ENCODE measurements around the gene SPACA5. TPM values are rescaled to one million over a fixed set of nuclear protein-coding genes. Genes with fewer than 3 reads are reported as not detected.
"Not testable (repeated sequence)": the region's sequence is repeated elsewhere in the genome, so short reads cannot be mapped to it uniquely, and the experiment has no call there.

SPACA5 gene
- polyA plus RNA-seq (ENCODE audit: insufficient read length), result not detected

DNA sequence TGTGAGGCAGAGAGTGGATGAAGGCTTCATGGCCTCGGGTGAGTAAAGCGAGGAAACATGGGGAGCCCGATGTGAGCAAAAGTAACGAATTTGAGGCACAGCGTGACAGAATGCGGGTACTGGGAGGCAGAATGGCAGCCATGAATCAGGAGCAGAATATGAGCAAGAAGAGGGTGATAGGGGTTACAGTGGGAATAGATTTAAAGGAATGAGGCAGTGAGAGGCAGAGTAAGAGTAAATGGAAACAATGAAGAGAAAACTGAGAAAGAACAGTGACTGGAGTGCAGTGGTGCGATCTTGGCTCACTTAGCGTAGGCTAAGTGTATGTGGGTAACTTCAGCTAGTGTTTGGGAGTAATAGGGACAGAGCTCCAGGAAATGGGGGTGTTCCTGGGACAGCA, at the start of gene SPACA5:
TSS of gene SPACA5 (plus strand) at position 301 of the 400 bp plus-strand sequence. CDS start 815 bp downstream, outside the sequence.
- not testable (repeated sequence) for DNase-seq

DNA sequence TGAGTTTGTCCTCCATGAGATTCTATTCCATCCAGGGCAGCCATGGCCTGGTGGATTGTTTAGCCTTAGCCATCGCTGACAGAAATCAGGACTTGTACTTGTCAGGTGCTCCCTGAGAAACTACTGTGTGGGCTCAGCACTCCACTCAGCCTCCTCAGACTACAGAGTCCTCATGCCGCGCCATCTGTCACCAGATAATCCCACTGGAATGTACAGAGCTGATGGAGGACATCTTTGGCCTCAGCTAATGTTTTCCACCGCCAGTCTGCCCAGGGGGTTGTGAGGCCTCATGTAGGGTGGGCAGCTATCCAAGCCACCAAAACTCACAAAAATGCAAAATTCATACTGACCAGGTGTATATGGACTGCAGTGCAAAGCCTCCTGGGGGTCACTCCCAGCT, 48.6 kb upstream of the SPACA5 start:
- DNase-seq, result not testable (repeated sequence)

DNA sequence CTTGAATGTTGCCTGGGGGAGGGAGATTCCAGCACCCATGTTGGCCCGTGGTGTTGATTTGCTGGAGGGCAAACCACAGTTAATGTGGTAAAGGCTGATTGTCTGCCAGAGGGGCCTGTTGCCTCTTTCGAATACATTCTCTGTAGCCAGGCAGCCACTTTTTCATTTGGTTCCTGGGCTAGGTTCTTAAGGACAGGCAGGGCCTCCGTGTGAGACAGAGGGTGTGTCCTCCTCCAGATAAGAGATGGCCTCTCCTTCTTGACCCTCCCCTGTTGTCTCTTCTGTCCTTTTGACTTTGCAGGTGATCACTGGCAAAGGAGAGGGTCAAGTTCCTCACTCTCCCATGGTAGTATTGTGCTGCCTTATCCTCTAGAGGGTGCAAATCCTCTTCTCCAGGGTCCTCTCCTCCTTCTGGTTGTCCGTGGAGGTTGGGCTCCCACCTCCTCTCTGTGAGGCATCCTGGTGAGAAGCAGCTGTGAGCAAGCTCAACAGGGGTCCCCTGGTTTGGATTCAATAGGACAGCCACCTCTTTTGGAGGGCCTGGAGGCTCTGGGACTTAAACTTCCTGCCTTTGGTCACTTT, 47.9 kb upstream of the SPACA5 start:
- no peak for DNase-seq

DNA sequence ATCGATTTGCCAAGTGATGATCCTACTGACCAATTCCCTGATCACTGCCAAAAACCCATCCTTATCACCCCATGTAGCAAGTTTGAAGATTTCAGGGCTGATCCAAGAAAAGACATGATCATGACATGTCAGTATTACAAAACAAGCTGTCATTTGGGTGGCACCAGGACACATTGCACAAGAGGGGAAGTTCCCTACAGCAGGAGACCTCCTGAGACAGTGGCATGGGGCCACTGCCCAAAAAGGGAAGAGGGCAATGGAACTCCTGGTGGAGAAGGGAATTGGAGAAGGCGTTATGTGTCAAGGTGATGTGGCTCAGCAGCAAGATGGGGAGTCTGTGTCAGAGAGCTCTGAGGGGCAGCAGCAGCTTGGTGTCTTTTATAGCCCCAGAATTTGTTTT, 46.4 kb upstream of the SPACA5 start:
- no peak for DNase-seq

DNA sequence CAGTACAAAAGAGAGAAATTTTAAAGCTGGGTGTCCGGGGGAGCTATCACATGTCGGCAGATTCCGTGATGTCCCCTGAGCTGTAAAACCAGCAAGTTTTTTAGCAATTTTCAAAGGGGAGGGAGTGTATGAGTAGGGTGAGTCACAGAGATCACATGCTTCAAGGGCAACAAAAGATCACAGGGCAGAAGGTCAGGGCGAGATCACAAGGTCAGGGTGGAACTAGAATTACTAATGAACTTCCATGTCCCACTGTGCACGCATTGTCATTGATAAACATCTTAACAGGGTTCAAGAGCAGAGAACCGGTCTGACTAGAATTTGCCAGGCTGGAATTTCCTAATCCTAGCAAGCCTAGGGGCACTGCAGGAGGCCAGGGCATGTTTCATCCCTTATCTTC, 45.0 kb upstream of the SPACA5 start:
- not testable (repeated sequence) for DNase-seq

DNA sequence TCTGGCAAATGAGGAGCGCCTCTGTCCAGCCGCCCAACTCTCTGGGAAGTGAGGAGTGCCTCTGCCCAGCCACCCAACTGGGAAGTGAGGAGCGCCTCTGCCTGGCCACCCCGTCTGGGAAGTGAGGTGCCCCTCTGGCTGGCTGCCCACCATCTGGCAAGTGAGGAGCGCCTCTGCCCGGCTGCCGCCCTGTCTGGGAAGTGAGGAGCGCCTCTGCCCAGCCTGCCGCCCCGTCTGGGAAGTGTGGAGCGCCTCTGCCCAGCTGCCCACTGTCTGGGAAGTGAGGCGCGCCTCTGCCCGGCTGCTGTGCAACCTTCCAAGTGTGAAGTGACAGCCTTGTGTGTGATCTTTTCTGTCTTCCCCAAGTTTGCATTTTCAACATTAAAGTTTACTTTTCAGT, 41.3 kb upstream of the SPACA5 start:
- DNase-seq, result not testable (repeated sequence)

DNA sequence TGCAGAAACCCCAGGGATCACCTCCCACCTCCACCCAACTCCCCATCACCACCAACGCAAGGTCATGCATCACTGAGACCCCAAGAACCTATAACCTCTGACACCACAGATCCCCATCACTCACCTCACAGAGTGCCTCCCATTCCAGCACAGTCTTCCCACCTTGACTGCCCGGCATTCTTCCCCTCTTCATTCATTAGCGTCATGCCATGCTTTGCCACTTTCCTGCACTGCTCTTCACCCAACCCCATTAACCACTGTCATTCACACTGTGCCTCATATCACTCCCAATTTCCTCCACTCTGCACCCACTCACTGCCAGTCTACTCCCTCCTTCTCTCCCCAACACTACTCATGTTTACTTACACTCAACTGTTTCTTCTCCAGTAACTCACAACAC, 33.6 kb upstream of the SPACA5 start:
- no peak for DNase-seq

DNA sequence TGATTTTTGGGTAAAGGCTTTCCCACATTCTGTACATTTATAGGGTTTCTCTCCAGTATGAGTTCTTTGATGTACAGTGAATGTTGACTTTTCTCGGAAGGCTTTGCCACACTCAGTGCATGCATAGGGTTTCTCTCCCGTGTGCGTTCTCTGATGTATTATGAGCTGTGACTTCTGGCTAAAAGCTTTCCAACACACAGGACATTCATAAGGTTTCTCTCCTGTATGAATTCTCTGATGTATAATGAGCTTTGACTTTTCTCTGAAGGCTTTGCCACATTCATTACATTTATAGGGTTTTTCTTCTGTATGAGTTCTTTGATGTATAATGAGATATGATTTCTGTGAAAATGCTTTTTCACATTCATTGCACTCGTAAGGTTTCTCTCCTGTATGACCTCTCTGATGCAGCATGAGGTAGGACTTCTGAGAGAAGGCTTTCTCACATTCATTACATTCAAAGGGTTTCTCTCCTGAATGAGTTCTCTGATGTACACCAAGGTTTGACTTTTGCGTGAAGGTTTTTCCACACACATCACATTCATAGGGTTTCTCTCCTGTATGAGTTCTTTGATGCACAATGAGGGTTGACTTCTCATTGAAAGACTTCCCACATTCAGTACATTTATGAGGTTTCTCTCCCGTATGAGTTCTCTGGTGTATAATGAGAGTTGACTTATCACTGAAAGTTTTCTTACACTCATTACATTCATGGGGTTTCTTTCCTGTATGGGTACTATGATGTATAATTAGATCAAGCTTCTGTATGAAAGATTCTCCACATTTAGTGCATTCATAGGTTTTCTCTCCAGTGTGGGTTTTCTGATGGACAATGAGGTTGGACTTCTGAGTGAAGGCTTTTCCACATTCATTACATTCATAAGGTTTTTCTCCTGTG, 30.3 kb upstream of the SPACA5 start:
- no peak for DNase-seq

DNA sequence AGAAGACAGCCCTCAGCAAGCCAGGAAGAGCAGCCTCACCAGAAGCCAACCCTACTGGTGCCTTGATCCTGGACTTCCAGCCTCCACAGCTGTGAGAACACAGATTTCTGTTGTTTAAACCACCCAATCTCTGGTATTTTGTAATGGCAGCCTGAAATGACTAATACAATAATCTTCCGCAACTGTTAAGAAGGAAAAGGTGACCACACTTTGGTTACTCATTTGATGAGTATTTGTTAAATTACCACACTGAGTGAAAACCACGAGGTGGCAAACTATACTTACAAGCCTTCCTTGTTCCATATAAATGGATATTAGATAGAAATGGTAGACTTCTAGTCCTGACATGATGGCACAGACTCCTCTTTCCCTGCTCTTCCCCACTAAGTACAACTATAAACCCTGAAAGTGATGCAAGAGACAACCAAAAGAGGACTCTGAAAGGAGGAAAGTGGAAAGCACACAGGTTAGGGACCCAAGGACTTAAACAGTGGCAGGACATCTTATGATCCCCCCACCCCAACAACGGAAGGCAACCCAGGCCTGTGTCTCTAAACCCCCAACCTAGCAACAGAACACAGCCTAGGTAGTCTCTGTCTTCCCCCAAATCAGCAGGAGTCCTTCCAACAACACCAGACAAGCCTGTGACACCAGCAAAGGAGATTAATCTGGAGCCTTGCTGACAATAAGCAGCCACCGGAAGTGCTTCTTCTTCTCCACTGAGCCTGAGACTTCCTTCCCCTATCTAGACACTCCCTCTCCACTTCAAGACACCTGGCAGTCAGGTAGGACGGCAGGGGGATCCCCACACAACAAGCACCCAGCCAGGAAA, 15.3 kb upstream of the SPACA5 start:
- DNase-seq, result no peak

DNA sequence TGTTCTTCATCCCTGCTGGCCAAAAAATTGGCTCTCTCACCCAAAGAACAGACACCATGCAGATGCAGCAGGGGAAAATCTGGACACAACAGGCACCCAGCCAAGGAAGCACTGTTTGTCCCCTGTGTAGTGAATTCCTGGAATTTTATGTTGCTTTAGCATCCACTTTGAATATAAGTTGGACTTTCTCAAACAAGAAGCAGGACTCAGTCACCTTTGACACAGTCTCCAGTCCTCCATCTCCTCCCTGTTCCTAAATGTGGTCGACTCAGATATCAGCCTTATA, 14.8 kb upstream of the SPACA5 start:
- DNase-seq, result peak; percentile 2

DNA sequence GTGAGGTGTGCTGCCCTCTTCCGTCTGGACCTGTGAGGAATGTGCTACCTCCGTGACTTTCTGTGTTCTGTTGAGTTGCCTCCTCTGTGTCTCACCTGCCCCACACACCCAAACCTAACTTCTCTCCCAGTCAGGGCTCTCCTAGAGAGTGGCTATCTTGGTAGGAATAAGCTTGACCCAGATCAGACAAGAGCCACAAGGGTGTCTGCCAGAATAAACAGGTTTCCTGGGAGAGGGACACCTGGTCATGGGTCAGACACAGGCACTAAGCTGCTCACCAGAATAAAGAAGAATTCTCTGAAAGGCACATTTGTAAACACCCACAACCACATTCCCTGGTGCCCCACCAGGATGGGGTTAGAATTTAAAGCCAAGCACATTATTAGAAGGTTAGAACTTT, 14.1 kb upstream of the SPACA5 start:
- no peak for DNase-seq

DNA sequence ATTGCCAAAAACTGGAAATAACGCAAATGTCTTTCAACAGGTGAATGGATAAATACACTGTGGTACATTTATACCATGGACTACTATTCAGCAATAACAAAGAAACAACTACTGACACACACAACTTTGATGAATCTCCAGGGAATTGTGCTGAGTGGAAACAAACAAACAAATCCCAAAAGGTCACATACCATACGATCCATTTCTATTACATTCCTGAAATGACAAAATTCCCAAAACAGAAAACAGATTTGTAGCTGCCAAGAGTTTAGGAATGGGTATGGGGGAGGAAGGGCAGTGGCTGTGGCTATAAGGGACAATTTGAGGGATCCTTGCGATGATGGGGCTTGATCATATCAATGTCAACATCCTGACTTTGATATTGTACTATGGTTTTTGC, 5.5 kb upstream of the SPACA5 start:
- no peak for DNase-seq

DNA sequence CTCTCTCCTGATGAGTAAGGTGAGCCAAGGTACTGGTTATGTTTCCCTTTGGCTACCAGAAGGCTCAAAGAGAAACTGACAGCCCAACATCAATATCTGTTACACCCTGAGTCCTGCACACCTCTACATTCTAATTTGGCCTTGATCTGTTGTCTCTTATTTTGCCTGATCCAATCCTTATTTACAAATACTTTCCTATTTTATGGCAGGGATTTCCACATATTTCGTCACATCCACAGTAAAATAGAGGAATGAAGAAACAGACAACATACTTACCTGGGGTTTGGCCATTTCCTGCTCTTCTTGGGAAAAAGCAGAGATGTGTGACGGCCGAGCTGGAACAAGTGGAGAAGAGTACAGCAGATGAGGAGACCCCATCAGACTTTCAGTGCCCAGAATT, 4.5 kb upstream of the SPACA5 start:
- no peak for DNase-seq

DNA sequence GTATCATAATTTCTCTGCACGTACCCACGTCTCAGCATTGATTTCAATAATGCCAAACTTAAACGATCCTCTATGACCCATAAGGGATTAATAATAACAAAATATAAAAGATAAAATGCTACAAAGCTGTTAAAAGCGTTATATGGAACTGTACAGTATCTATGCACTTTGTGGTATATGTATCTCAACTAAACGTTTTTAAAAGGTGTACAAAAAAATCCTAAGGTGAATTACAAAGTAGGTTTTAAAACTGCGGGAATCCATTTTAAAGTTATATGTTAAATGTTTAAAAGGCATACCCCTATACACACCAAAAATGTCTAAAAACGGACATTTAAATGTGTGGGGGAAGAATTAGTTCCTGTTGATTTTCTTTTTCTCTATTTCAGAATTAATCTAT, 3.9 kb upstream of the SPACA5 start:
- DNase-seq, result no peak

DNA sequence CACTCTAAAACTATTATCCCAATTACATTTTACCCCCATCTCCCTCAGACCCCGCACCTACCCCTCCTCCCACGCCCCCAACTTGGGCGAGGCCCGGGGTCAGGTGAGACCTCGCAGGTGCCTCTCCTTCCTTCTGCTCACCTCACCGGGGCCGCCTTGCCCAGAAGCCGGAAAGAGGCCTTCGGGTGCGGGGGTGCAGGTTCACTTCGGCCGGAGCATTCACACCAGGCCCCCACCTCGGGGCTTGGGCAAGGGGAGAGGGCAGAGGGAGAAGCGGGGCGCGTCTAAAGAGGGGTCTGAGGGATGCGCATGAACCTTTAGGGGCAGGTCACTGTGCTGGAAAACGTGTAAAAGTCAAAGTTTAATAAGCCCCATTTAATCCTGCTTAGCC, 3.4 kb upstream of the SPACA5 start:
- no peak for DNase-seq

DNA sequence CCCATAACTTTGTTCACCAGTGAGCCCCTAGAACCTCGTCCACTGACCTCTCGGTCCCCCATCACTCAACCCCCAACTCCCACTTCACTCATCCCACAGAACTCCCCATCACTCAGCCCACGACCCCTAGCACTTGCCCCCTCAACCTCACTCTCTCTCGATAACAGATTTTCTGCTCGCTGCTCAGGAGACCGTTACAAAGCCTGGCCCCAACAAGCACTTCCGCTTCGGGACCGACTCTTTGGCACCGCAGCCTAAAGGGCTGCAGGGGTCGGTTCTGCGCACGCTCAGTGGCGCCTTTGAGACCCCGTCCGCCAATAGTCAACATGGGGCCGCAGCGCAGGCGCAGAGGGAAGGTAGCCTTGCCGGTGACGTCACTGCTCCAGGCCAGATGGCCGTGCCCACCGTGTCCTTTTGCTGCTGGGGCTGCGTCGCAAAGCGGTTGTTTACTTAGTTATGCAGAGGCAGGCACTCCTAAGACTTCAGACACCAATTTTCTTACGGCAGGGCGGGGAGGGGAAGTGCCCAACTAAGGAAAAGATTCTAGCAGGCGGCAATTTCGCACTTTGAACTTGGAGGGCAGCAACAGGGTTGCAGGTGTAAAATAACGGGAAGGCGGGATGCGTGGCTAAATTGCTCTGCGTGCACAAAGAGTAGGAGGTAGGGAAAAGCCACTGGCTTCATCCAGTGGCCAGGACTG, 2.9 kb upstream of the SPACA5 start, which contains the start of gene ZNF182:
TSS of gene ZNF182 (minus strand) at position 232 of the 700 bp plus-strand sequence. CDS start 1,380 bp downstream, outside the sequence.
- peak; percentile 90 for DNase-seq

DNA sequence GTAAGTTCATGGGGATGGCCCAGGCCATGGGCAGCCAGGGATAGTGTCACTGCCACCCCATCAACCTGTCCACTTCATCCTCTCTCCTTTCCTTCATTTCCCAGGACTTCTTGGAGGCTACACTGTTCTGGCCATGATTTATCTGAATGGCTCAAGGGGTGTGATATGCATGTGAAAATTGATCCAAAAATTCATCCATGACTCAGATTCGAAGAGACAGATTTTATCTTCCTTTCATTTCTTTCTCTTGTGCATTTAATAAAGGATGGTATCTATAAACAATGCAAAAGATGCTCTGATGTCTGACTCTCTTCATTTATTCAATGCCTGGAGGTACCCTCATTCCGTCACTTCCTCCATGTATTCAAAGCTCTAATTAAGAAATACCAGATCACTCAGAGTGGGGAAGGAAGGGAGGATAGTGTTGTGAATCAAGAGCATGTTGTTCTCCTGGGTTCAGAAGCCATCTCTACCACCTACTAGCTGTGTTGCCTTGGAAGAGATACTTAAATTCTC, 2.7 kb downstream of the SPACA5 start:
- not testable (repeated sequence) for DNase-seq

DNA sequence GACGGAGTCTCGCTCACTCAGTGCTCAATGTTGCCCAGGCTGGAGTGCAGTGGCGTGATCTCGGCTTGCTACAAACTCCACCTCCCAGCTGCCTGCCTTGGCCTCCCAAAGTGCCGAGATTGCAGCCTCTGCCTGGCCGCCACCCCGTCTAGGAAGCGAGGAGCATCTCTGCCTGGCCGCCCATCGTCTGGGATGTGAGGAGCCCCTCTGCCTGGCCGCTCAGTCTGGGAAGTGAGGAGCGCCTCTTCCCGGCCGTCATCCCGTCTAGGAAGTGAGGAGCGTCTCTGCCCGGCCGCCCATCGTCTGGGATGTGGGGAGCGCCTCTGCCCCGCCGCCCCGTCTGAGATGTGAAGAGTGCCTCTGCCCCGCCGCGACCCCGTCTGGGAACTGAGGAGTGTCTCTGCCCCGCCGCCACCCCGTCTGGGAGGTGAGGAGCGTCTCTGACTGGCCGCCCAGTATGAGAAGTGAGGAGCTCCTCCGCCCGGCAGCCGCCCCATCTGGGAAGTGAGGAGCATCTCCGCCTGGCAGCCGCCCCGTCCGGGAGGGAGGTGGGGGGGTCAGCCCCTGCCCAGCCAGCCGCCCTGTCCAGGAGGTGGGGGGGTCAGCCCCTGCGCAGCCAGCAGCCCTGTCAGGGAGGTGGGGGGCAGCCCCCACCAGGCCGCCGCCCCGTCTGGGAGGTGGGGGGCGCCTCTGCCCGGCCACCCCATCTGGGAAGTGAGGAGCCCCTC, 10.0 kb downstream of the SPACA5 start:
- DNase-seq, result not testable (repeated sequence)

DNA sequence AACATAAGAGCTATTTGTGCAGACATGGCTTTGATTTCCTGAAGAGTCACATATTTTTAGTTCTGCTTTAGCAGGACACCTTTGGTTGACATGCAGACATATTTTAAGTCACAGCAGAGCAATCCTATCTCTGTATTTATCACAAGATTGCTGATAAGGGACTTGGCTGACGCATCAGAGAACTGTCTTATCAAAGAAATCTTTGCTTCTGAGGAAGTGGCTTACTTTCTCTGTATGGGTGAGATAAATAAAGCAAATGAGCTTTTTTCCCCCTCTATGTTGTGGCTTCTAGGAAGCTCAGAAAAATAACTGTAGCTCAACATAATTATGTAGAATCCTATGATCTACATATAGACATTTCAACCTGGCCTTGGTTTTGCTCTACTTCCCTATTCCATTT, 13.1 kb downstream of the SPACA5 start:
- DNase-seq, result not testable (repeated sequence)

DNA sequence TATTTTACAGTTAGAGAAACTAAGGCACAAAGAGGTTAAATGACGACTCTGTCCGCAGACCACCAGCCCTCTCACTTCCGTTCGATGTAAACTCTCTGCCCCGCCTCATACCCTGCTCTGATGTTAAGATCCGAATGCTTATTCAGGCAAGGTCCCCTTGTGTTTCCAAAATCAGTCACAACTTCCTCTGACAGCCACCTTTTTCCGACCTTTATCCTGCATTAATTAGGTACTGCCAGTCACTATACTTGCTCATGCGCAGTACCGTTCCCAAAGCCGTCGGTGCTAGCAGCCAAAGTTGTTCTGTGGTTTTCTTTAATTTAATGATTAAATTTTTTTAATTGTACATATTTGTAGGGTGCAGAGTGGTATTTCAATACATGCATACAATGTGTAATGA, 13.7 kb downstream of the SPACA5 start:
- DNase-seq, result not testable (repeated sequence)

DNA sequence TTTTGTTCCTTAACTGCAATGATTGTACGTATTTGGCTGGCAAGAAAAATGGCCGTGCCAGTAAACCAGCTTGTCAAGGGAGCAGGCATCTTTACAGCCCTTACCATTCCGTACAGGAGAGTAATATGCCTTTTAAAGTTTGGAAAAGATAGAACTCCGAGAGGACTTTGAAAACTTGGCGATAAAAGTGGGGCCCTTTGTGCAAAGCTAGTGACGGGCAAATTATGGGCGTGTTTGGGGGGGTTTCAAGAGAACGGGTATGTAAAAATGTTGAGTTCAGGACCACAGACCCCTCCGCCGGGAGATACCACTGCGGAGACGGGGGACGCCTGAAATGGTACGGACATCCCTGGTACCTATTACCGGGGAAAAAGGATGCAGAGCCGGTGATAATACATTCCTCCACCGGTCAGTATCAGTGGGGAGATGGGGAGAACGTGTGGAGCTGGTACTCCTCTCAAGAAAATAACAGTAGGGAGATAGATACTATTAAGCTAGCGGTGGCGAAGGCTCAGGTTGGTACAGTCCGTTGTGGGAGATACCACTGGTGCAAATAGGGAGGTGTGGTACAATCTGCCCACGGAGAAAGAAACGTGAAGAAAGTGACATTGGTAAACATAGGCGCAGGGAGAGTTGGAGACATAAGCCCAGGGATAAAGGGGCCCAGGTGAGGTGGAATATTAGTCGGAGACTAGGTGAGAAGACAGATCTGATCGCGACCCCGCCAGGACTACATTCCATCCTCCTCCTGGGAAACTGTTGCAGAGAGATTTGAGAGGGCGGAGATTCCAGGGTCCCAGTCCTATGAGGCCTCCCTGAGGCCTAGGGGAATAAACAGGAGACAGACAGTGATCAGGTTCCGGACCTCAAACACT, 14.5 kb downstream of the SPACA5 start:
- DNase-seq, result peak; percentile 79
